Smooth muscle cell (in vitro differentiated cells): Measurements from ENCODE around the gene SPOP. TPM values are rescaled to one million over a fixed set of nuclear protein-coding genes. Genes with fewer than 3 reads are reported as not detected.

Experiments
- DNase-seq: peaks from one replicate; lab custom pipeline; 2025; ENCODE audit not compliant: unreplicated experiment; lab: John Stamatoyannopoulos, UW
- H2AFZ ChIP-seq: fragments of 200-600 bp; sonication (generic); 2 replicates; pipeline ENCODE4 v1.6.0; 2016; ENCODE audit warnings: antibody characterized with exemption, low read depth, mild to moderate bottlenecking
- H3F3A ChIP-seq: fragments of 200-600 bp; sonication (generic); 2 replicates; pipeline ENCODE4 v1.6.0; 2017; ENCODE audit warnings: antibody characterized with exemption, low read depth
- H3K27ac ChIP-seq: fragments of 200-600 bp; sonication (generic); 2 replicates; pipeline ENCODE4 v1.5.1; 2016; ENCODE audit warnings: low read depth, mild to moderate bottlenecking
- H3K27me3 ChIP-seq: fragments of 200-600 bp; sonication (generic); 2 replicates; pipeline ENCODE4 v1.6.1; 2016; ENCODE audit warnings: low read depth, mild to moderate bottlenecking
- H3K36me3 ChIP-seq: fragments of 200-600 bp; sonication (generic); 2 replicates; pipeline ENCODE4 v1.5.1; 2016; ENCODE audit warnings: low read depth
- H3K4me1 ChIP-seq: fragments of 200-600 bp; sonication (generic); 2 replicates; pipeline ENCODE4 v1.5.1; 2016; ENCODE audit warnings: low read depth
- H3K4me2 ChIP-seq: fragments of 200-600 bp; sonication (generic); 2 replicates; pipeline ENCODE4 v1.6.0; 2016; ENCODE audit warnings: mild to moderate bottlenecking
- H3K4me3 ChIP-seq: fragments of 200-600 bp; sonication (generic); 2 replicates; pipeline ENCODE4 v1.5.1; 2016; ENCODE audit warnings: mild to moderate bottlenecking
- H3K79me2 ChIP-seq: fragments of 200-600 bp; sonication (generic); 2 replicates; pipeline ENCODE4 v1.6.0; 2016; ENCODE audit warnings: low read depth, mild to moderate bottlenecking
- H3K9ac ChIP-seq: fragments of 200-600 bp; sonication (generic); 2 replicates; pipeline ENCODE4 v1.6.0; 2016; ENCODE audit warnings: low read depth
- H3K9me3 ChIP-seq: fragments of 200-600 bp; sonication (generic); replicated peaks from 2 replicates; pipeline ENCODE4 v1.5.1; 2016; ENCODE audit warnings: low read depth
- H4K20me1 ChIP-seq: fragments of 200-600 bp; sonication (generic); 2 replicates; pipeline ENCODE4 v1.6.0; 2016; ENCODE audit warnings: low read depth
- CTCF ChIP-seq: fragments of 200-600 bp; sonication (generic); IDR thresholded peaks from 2 replicates; pipeline ENCODE4 v1.5.1; 2017; ENCODE audit warnings: borderline replicate concordance, mild to moderate bottlenecking, antibody characterized with exemption; ENCODE audit not compliant: insufficient read depth, poor library complexity, severe bottlenecking
- WGBS: methylation state at CpG from one replicate; pipeline ENCODE4 v1.1.7; 2016; ENCODE audit warnings: low lambda C conversion rate; 5-methylcytosine and 5-hydroxymethylcytosine counted together
- polyA plus RNA-seq: library from polyadenylated mRNA; unstranded; fragments of >200 nt; fragmentation: Nextera tagmentation; extraction: Ambion mirVana; gene quantifications from 2 replicates; pipeline ENCODE4 v1.2.1, GENCODE V29; 2016
- total RNA-seq: library from RNA; depleted of rRNA; stranded (reverse); fragments of >200 nt; gene quantifications from 2 replicates; pipeline ENCODE4 v1.2.3, GENCODE V29; 2014

Gene SPOP
- total and polyA plus RNA-seq, 2 experiments from 2014 or later = 55.0 to 69.8 TPM

GRCh38 chr17:49629447-49629846 is 48.5 kb downstream of the SPOP start:
- Histone ChIP-seq H3F3A (no peaks in the 10 kb centered on the region), H3K4me2 (no peak overlapping the region), H3K9ac (no peak overlapping the region), H3K27me3 (no peaks in the 10 kb centered on the region), H3K9me3 (no peaks in the 10 kb centered on the region), H3K79me2 (peaks cover 80% of the 10 kb centered on the region), H2AFZ (no peak overlapping the region), H3K36me3 (no peaks in the 10 kb centered on the region), H3K4me1 (peaks cover 26% of the 10 kb centered on the region), H4K20me1 (peaks cover 96% of the 10 kb centered on the region), H3K4me3 (no peak overlapping the region), H3K27ac (no peak overlapping the region)
- DNase-seq = no peak
- no peak for TF ChIP-seq CTCF

GRCh38 chr17:49624896-49625295 is 53.0 kb downstream of the SPOP start:
- peaks cover 14% of the 10 kb centered on the region for H3K36me3 ChIP-seq
- no peak overlapping the region for H3K4me2 ChIP-seq
- DNase-seq = no peak
- no peaks in the 10 kb centered on the region for H3K4me1 ChIP-seq
- H3K9me3 ChIP-seq = no peaks in the 10 kb centered on the region
- H4K20me1 ChIP-seq = peaks cover 88% of the 10 kb centered on the region
- no peak overlapping the region for H3K9ac ChIP-seq
- no peak overlapping the region for H3K27ac ChIP-seq
- TF ChIP-seq CTCF = no peak
- no peaks in the 10 kb centered on the region for H3F3A ChIP-seq
- H3K27me3 ChIP-seq = no peaks in the 10 kb centered on the region
- H3K79me2 ChIP-seq = peaks cover 55% of the 10 kb centered on the region
- H3K4me3 ChIP-seq = no peak overlapping the region
- WGBS = 77% methylated on average over 3 of the region's 3 CpGs
- H2AFZ ChIP-seq = no peak overlapping the region

GRCh38 chr17:49621946-49622529 is 55.9 kb downstream of the SPOP start:
- no peak overlapping the region for H2AFZ ChIP-seq
- TF ChIP-seq CTCF = no peak
- H3K9ac ChIP-seq = no peak overlapping the region
- H3K27me3 ChIP-seq = no peaks in the 10 kb centered on the region
- H3F3A ChIP-seq = no peaks in the 10 kb centered on the region
- peaks cover 29% of the 10 kb centered on the region for H3K79me2 ChIP-seq
- no peaks in the 10 kb centered on the region for H3K9me3 ChIP-seq
- peaks cover 27% of the 10 kb centered on the region for H3K36me3 ChIP-seq
- H3K4me1 ChIP-seq = no peaks in the 10 kb centered on the region
- WGBS = 88% methylated on average over 2 of the region's 2 CpGs
- DNase-seq = no peak
- H3K4me3 ChIP-seq = no peak overlapping the region
- H3K27ac ChIP-seq = no peak overlapping the region
- peaks cover 60% of the 10 kb centered on the region for H4K20me1 ChIP-seq
- H3K4me2 ChIP-seq = no peak overlapping the region

GRCh38 chr17:49621420-49621819 is 56.5 kb downstream of the SPOP start:
- Histone ChIP-seq H3K27ac (no peak overlapping the region), H3K9ac (no peak overlapping the region), H3K4me1 (no peaks in the 10 kb centered on the region), H3K79me2 (peaks cover 25% of the 10 kb centered on the region), H3K4me3 (no peak overlapping the region), H3K27me3 (no peaks in the 10 kb centered on the region), H3K36me3 (peaks cover 27% of the 10 kb centered on the region), H3K4me2 (no peak overlapping the region), H2AFZ (no peak overlapping the region), H4K20me1 (peaks cover 59% of the 10 kb centered on the region), H3K9me3 (no peaks in the 10 kb centered on the region), H3F3A (no peaks in the 10 kb centered on the region)
- TF ChIP-seq CTCF = no peak
- DNase-seq = no peak
